ENCODE measurements around the gene CUL3.

Gene CUL3

GRCh38 chr2:224520064-224520463, 65.1 kb downstream of the CUL3 start:
- no peak for ATAC-seq
- TF ChIP-seq RARB (CRISPR knock-in tag; IDR thresholded peaks at IDR 0.05) (no peak), ZNF8 (CRISPR knock-in tag; IDR thresholded peaks at IDR 0.05) (no peak), ZFP30 (CRISPR knock-in tag; IDR thresholded peaks at IDR 0.05) (no peak), OSR1 (CRISPR knock-in tag; IDR thresholded peaks at IDR 0.05) (no peak), SNAI2 (CRISPR knock-in tag; IDR thresholded peaks at IDR 0.05) (no peak), TOX (CRISPR knock-in tag; IDR thresholded peaks at IDR 0.05; ENCODE audit: borderline replicate concordance) (no peak), TSHZ2 (CRISPR knock-in tag; IDR thresholded peaks at IDR 0.05) (no peak), ZC3H10 (CRISPR knock-in tag; IDR thresholded peaks at IDR 0.05) (no peak), CSDC2 (CRISPR knock-in tag; IDR thresholded peaks at IDR 0.05) (no peak), ZFP3 (CRISPR knock-in tag; IDR thresholded peaks at IDR 0.05) (no peak), PATZ1 (CRISPR knock-in tag; IDR thresholded peaks at IDR 0.05; ENCODE audit: borderline replicate concordance) (no peak), ARNTL (CRISPR knock-in tag; IDR thresholded peaks at IDR 0.05; ENCODE audit: borderline replicate concordance, low read depth) (no peak), TCF4 (CRISPR knock-in tag; IDR thresholded peaks at IDR 0.05; ENCODE audit: borderline replicate concordance) (no peak)
- TF ChIP-seq, protein P1, sequence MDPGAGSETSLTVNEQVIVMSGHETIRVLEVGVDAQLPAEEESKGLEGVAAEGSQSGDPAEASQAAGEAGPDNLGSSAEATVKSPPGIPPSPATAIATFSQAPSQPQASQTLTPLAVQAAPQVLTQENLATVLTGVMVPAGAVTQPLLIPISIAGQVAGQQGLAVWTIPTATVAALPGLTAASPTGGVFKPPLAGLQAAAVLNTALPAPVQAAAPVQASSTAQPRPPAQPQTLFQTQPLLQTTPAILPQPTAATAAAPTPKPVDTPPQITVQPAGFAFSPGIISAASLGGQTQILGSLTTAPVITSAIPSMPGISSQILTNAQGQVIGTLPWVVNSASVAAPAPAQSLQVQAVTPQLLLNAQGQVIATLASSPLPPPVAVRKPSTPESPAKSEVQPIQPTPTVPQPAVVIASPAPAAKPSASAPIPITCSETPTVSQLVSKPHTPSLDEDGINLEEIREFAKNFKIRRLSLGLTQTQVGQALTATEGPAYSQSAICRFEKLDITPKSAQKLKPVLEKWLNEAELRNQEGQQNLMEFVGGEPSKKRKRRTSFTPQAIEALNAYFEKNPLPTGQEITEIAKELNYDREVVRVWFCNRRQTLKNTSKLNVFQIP (CRISPR knock-in tag; IDR thresholded peaks at IDR 0.05; ENCODE audit: borderline replicate concordance, low read depth), result no peak

DNA sequence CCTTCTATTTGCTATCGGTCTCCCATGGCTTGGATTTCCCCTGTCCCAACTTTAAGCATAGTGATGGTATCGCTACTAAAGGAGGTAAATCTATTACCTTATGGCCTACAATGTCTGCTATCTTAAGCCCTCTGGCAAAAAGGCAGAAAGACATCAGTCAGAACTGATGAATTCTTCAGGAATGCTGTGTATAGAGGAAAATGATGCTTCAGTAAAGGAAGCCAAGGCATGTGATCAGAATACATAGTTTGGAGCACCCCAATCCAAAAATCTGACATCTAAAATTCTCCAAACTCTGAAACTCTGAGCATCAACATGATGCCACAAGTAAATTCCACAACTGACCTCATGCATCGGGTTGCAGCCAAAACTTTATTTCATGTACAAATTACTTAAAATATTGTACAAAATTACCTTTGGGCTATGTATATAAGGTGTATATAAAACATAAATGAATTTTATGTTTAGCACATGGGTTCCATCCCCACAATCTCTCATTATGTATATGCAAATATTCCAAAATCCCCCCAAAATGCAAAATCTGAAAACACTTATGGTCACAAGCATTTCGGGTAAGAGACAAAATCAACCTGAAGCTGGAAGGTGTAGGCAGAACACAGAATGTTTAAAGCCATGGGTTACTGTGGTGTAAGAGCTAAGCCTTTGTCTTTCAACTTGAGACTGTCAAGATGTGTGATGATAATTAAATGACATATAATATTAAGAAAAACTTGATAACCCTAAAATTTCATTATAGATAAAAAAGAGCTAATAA, 66.2 kb downstream of the CUL3 start:
- ATAC-seq, result peak; percentile 88
- TF ChIP-seq PATZ1 (CRISPR knock-in tag; IDR thresholded peaks at IDR 0.05; ENCODE audit: borderline replicate concordance), result no peak
- no peak for TF ChIP-seq ARNTL (CRISPR knock-in tag; IDR thresholded peaks at IDR 0.05; ENCODE audit: borderline replicate concordance, low read depth)
- no peak for TF ChIP-seq TCF4 (CRISPR knock-in tag; IDR thresholded peaks at IDR 0.05; ENCODE audit: borderline replicate concordance)
- TF ChIP-seq ZNF8 (CRISPR knock-in tag; IDR thresholded peaks at IDR 0.05), result no peak
- no peak for TF ChIP-seq ZFP30 (CRISPR knock-in tag; IDR thresholded peaks at IDR 0.05)
- no peak for TF ChIP-seq TSHZ2 (CRISPR knock-in tag; IDR thresholded peaks at IDR 0.05)
- TF ChIP-seq ESRRG (CRISPR knock-in tag; IDR thresholded peaks at IDR 0.05), result no peak
- TF ChIP-seq RARB (CRISPR knock-in tag; IDR thresholded peaks at IDR 0.05), result no peak
- TF ChIP-seq OSR1 (CRISPR knock-in tag; IDR thresholded peaks at IDR 0.05), result no peak
- no peak for TF ChIP-seq BACH2 (CRISPR knock-in tag; IDR thresholded peaks at IDR 0.05; ENCODE audit: borderline replicate concordance)
- no peak for TF ChIP-seq CSDC2 (CRISPR knock-in tag; IDR thresholded peaks at IDR 0.05)
- TF ChIP-seq ZNF565 (CRISPR knock-in tag; conservative IDR thresholded peaks at IDR 0.05; ENCODE audit: low read depth), result no peak
- TF ChIP-seq, protein P2, sequence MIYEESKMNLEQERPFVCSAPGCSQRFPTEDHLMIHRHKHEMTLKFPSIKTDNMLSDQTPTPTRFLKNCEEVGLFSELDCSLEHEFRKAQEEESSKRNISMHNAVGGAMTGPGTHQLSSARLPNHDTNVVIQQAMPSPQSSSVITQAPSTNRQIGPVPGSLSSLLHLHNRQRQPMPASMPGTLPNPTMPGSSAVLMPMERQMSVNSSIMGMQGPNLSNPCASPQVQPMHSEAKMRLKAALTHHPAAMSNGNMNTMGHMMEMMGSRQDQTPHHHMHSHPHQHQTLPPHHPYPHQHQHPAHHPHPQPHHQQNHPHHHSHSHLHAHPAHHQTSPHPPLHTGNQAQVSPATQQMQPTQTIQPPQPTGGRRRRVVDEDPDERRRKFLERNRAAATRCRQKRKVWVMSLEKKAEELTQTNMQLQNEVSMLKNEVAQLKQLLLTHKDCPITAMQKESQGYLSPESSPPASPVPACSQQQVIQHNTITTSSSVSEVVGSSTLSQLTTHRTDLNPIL (CRISPR knock-in tag; IDR thresholded peaks at IDR 0.05; ENCODE audit: low read depth), result no peak
- no peak for TF ChIP-seq TOX (CRISPR knock-in tag; IDR thresholded peaks at IDR 0.05; ENCODE audit: borderline replicate concordance)
- no peak for TF ChIP-seq ISL1 (CRISPR knock-in tag; IDR thresholded peaks at IDR 0.05)
- TF ChIP-seq ZNF70 (CRISPR knock-in tag; IDR thresholded peaks at IDR 0.05), result no peak
- TF ChIP-seq SNAI2 (CRISPR knock-in tag; IDR thresholded peaks at IDR 0.05), result no peak
- TF ChIP-seq, protein P1 (CRISPR knock-in tag; IDR thresholded peaks at IDR 0.05; ENCODE audit: borderline replicate concordance, low read depth), result no peak

Measured in SK-N-SH treated with all-trans-retinoic acid at 6 μM for 48 hours (cell line).